PC-3 (cell line): ENCODE measurements around the gene MAN2A2. TPM values are rescaled to one million over a fixed set of nuclear protein-coding genes. Genes with fewer than 3 reads are reported as not detected.

Experiments
- ATAC-seq: fragments of 200-7000 bp; cut with Tn5 transposase; 2 replicates; pipeline ENCODE4 v1.9.1; 2020; ENCODE audit warnings: mild to moderate bottlenecking, moderate library complexity
- BruUV-seq: library from RNA; stranded (reverse); fragments of 400-500 nt; replicated peaks from 2 replicates; lab custom pipeline; 2021; lab: Mats Ljungman, UMichigan
- CTCF ChIA-PET: fragments of 300-600 bp; sonication (Branson Sonifier 250); formaldehyde crosslinking; loops from one replicate; lab custom pipeline; 2022; ENCODE audit warnings: antibody characterized with exemption; lab: Charles Lee
- POLR2A ChIA-PET: fragments of 300-600 bp; sonication (Branson Sonifier 250); formaldehyde crosslinking; loops from one replicate; lab custom pipeline; 2022; ENCODE audit warnings: antibody characterized with exemption; ENCODE audit not compliant: unreplicated experiment; lab: Charles Lee
- DNase-seq: peaks from one replicate; pipeline ENCODE4 v3.0.0-alpha.2; 2015
- H2AFZ ChIP-seq: fragments of 300-600 bp; sonication (generic); 2 replicates; pipeline ENCODE4 v1.6.0; 2016; ENCODE audit warnings: antibody characterized with exemption, low read length
- H3F3A ChIP-seq: fragments of 300-600 bp; sonication (generic); one replicate; pipeline ENCODE4 v1.6.0; 2017; ENCODE audit warnings: antibody characterized with exemption, low read length, control low read depth, mild to moderate bottlenecking; ENCODE audit not compliant: unreplicated experiment
- H3K27ac ChIP-seq: fragments of 300-600 bp; sonication (generic); 2 replicates; pipeline ENCODE4 v1.5.1; 2016; ENCODE audit warnings: mild to moderate bottlenecking, low read length
- H3K27me3 ChIP-seq: fragments of 300-600 bp; sonication (generic); 2 replicates; pipeline ENCODE4 v1.6.1; 2016; ENCODE audit warnings: low read length, mixed read lengths
- H3K36me3 ChIP-seq: fragments of 300-600 bp; sonication (generic); 2 replicates; pipeline ENCODE4 v1.6.1; 2016; ENCODE audit warnings: low read depth, mixed run types, low read length, mixed read lengths
- H3K4me1 ChIP-seq: fragments of 300-600 bp; sonication (generic); 2 replicates; pipeline ENCODE4 v1.5.1; 2016; ENCODE audit warnings: low read length; ENCODE audit not compliant: insufficient read depth
- H3K4me2 ChIP-seq: fragments of 300-600 bp; sonication (generic); 2 replicates; pipeline ENCODE4 v1.6.0; 2016; ENCODE audit warnings: low read length
- H3K4me3 ChIP-seq: fragments of 300-600 bp; sonication (generic); 2 replicates; pipeline ENCODE4 v1.5.1; 2016; ENCODE audit warnings: mild to moderate bottlenecking, low read length, mixed read lengths
- H3K79me2 ChIP-seq: fragments of 300-600 bp; sonication (generic); 2 replicates; pipeline ENCODE4 v1.6.1; 2017; ENCODE audit warnings: low read length, mixed read lengths
- H3K9ac ChIP-seq: fragments of 300-600 bp; sonication (generic); 2 replicates; pipeline ENCODE4 v1.6.0; 2016; ENCODE audit warnings: mild to moderate bottlenecking, low read length
- H3K9me2 ChIP-seq: fragments of 300-600 bp; sonication (generic); replicated peaks from 2 replicates; pipeline ENCODE4 v1.6.1; 2016; ENCODE audit warnings: mixed run types, low read length, mixed read lengths
- H3K9me3 ChIP-seq: fragments of 300-600 bp; sonication (generic); 2 replicates; pipeline ENCODE4 v1.6.1; 2016; ENCODE audit warnings: low read length, mixed read lengths
- H4K20me1 ChIP-seq: fragments of 300-600 bp; sonication (generic); 2 replicates; pipeline ENCODE4 v1.6.1; 2016; ENCODE audit warnings: low read length, mixed read lengths
- EZH2 ChIP-seq: fragments of 300-600 bp; sonication (generic); IDR thresholded peaks from one replicate; pipeline ENCODE4 v1.6.1; 2017; ENCODE audit warnings: antibody characterized with exemption, mild to moderate bottlenecking, low read length; ENCODE audit not compliant: unreplicated experiment
- EZH2phosphoT487 ChIP-seq: fragments of 300-600 bp; sonication (generic); IDR thresholded peaks from 2 replicates; pipeline ENCODE4 v1.6.1; 2018; ENCODE audit warnings: mild to moderate bottlenecking, antibody characterized with exemption, low read length, borderline replicate concordance
- intact Hi-C: fragments of 100-400 bp; cut with micrococcal nuclease; formaldehyde crosslinking; loops from 2 replicates; pipeline ENCODE4 v1.9.0; 2023
- total RNA-seq: library from RNA; depleted of rRNA; stranded (reverse); fragments of >200 nt; gene quantifications from 2 replicates; pipeline ENCODE4 v1.2.3, GENCODE V29; 2014
- TF ChIP-seq, protein P1 (sequence below): fragments of 300-600 bp; sonication (generic); conservative IDR thresholded peaks from 2 replicates; pipeline ENCODE4 v1.5.1; 2017; ENCODE audit warnings: antibody characterized with exemption, low read depth, mild to moderate bottlenecking, low read length

The MAN2A2 gene
- total RNA-seq, 1 experiment from 2014 or later, result 19.8 TPM

DNA sequence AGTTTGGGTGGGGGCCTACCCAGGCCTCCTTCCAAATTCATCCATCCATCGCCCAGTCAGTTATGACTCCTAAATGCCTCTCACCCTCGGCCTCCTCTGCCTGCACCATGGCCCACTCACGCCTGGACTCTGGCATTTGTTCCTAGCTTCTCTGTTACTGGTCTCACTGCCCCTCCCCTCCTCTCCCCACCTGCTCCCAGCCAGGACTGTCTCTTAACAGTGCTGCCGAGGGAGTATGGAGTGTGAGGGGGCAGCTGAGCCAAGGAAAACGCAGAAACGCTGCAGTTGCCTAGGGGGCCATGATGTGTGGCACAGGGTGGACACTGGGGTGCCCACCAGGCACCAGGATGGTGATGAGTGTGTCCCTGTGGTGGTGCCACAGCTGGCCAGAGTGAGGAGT is 54.7 kb downstream of the MAN2A2 start:
- Histone ChIP-seq H3K36me3 (peaks cover 2% of the 10 kb centered on the region; the same call in 1 of the 2 replicates), H3K27ac (no peak overlapping the region), H2AFZ (peak overlapping the region; percentile 67; the same call in 1 of the 2 replicates), H3K9ac (no peak overlapping the region), H3K4me1 (peaks cover 19% of the 10 kb centered on the region), H3K27me3 (no peaks in the 10 kb centered on the region), H3K9me2 (no peaks in the 10 kb centered on the region), H4K20me1 (no peaks in the 10 kb centered on the region), H3K4me3 (peak overlapping the region; percentile 77; the same call in 1 of the 2 replicates), H3F3A (no peaks in the 10 kb centered on the region), H3K9me3 (no peaks in the 10 kb centered on the region), H3K4me2 (peak overlapping the region; percentile 82), H3K79me2 (peaks cover 10% of the 10 kb centered on the region)
- TF ChIP-seq EZH2phosphoT487 (no peak), EZH2 (no peak)
- TF ChIP-seq, protein P1, sequence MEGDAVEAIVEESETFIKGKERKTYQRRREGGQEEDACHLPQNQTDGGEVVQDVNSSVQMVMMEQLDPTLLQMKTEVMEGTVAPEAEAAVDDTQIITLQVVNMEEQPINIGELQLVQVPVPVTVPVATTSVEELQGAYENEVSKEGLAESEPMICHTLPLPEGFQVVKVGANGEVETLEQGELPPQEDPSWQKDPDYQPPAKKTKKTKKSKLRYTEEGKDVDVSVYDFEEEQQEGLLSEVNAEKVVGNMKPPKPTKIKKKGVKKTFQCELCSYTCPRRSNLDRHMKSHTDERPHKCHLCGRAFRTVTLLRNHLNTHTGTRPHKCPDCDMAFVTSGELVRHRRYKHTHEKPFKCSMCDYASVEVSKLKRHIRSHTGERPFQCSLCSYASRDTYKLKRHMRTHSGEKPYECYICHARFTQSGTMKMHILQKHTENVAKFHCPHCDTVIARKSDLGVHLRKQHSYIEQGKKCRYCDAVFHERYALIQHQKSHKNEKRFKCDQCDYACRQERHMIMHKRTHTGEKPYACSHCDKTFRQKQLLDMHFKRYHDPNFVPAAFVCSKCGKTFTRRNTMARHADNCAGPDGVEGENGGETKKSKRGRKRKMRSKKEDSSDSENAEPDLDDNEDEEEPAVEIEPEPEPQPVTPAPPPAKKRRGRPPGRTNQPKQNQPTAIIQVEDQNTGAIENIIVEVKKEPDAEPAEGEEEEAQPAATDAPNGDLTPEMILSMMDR, result no peak
- ChIA-PET POLR2A (interaction anchor here (0.7 to 0.9 kb wide), 2 partner anchors 64 to 169 kb away, joined by 3 to 6 read pairs; no protein-coding TSS in a partner anchor), CTCF (interaction anchor here (0.6 to 1.8 kb wide), 4 partner anchors 23 to 1639 kb away, joined by 3 to 10 read pairs (median 6); partner anchors contain the start of genes HDDC3 and UNC45A)
- ATAC-seq (no peak), DNase-seq (no peak)
- intact Hi-C loops, result loop anchor here (2.0 to 5.0 kb wide), 3 partner anchors 35 to 75 kb away; partner anchors contain the start of genes PRC1 and VPS33B
- BruUV-seq, result no TSS peak

DNA sequence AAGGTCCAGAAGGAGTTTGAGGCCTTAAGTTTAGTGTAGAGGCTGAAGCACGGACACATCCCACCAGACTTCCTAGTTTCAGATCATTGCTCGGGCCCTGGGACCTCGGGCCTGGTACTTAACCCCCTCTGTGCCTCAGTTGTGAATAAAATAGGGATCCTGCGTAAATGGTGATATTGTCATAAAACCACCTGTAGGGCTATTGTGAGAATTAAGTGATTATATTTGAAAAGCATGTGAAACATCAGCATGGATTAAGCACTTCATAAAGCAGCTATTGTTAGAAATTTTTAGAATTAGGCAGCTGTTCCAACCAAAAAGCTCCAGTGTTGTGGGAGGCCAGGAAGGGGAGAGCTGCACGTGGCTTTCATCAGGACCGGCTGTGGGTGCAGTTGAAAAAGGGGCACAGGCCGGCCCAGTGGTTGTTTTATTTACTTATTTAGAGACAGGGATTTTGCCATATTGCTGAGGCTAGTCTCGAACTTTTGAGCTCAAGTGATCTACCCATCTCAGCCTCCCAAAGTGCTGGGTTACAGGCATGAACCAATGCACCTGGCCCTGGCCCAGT is 56.0 kb downstream of the MAN2A2 start:
- ChIA-PET CTCF (no interaction called here), POLR2A (no interaction called here)
- Histone ChIP-seq H3K36me3 (peaks cover 7% of the 10 kb centered on the region; the same call in 1 of the 2 replicates), H3K4me1 (peaks cover 19% of the 10 kb centered on the region), H3K9ac (no peak overlapping the region), H3K4me2 (no peak overlapping the region), H3K79me2 (peaks cover 10% of the 10 kb centered on the region), H3K9me3 (no peaks in the 10 kb centered on the region), H4K20me1 (no peaks in the 10 kb centered on the region), H3K27me3 (no peaks in the 10 kb centered on the region), H3K27ac (no peak overlapping the region), H3F3A (no peaks in the 10 kb centered on the region), H3K4me3 (no peak overlapping the region), H3K9me2 (no peaks in the 10 kb centered on the region), H2AFZ (no peak overlapping the region)
- no peak for DNase-seq
- no peak for ATAC-seq
- no peak for TF ChIP-seq EZH2
- no peak for TF ChIP-seq EZH2phosphoT487
- TF ChIP-seq, protein P1, result no peak
- intact Hi-C loops, result loop anchor here (5.0 kb wide), 2 partner anchors 33 to 63 kb away; partner anchors contain the start of genes PRC1 and VPS33B
- no TSS peak for BruUV-seq

DNA sequence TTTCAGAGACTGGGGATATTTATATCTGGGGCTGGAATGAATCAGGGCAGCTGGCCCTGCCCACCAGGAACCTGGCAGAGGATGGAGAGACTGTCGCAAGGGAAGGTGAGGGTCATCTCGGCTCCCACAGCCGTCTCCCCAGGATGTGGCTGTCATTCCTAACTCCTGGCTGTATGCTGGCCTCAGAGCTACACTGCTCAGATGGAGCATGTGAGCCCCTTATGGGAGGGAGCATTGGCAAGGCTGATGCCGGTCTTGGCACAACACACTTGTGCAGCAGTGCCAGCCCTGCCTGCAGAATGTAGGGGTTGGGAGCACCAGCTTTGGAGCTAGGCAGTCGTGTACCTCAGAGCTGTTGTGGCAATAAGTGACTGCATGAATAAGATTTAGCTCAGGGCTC is 56.8 kb downstream of the MAN2A2 start:
- Histone ChIP-seq H3K27ac (no peak overlapping the region), H3K36me3 (peaks cover 7% of the 10 kb centered on the region; the same call in 1 of the 2 replicates), H3F3A (no peaks in the 10 kb centered on the region), H4K20me1 (no peaks in the 10 kb centered on the region), H3K4me3 (no peak overlapping the region), H3K27me3 (no peaks in the 10 kb centered on the region), H3K9me2 (no peaks in the 10 kb centered on the region), H3K4me1 (peaks cover 19% of the 10 kb centered on the region), H2AFZ (no peak overlapping the region), H3K9me3 (no peaks in the 10 kb centered on the region), H3K9ac (no peak overlapping the region), H3K79me2 (peaks cover 10% of the 10 kb centered on the region), H3K4me2 (no peak overlapping the region)
- intact Hi-C loops, result loop anchor here (5.0 kb wide), 2 partner anchors 32 to 62 kb away; partner anchors contain the start of genes PRC1 and VPS33B
- ATAC-seq (no peak), DNase-seq (no peak)
- BruUV-seq, result no TSS peak
- ChIA-PET CTCF (no interaction called here), POLR2A (no interaction called here)
- TF ChIP-seq EZH2phosphoT487, result no peak
